K562 (cell line): ENCODE measurements around the gene GJD4. TPM values are rescaled to one million over a fixed set of nuclear protein-coding genes. Genes with fewer than 3 reads are reported as not detected.

Experiments used
- ATAC-seq: fragments of 200-7000 bp; cut with Tn5 transposase; 3 replicates; pipeline ENCODE4 v1.9.1; 2020; ENCODE audit warnings: moderate library complexity
- BruUV-seq: library from RNA; stranded (reverse); fragments of 400-500 nt; replicated peaks from 2 replicates; lab custom pipeline; 2021; lab: Mats Ljungman, UMichigan
- CTCF ChIA-PET: fragments of 300-600 bp; formaldehyde crosslinking; extraction: SDS; loops from one replicate; lab custom pipeline; 2021; ENCODE audit warnings: low intra/inter-chr PET ratio; lab: Yijun Ruan, JAX
- POLR2A ChIA-PET: fragments of 300-600, 350-650 bp; sonication (Branson Sonifier 250); formaldehyde crosslinking; extraction: SDS; loops from one replicate; lab custom pipeline; 2021; ENCODE audit warnings: antibody characterized with exemption, inconsistent platforms; lab: Yijun Ruan, JAX
- DNase-seq, 4 experiments: peaks; one replicate each; pipeline versions ENCODE4 v3.0.0 to v3.0.0-alpha.2; 2011 to 2018; ENCODE audit warnings: low spot score in 3 of 4, mixed read lengths in 3 of 4; ENCODE audit errors: extremely low read depth in 1 of 4
- FAIRE-seq: peaks from 2 replicates; lab custom pipeline; 2011; peaks lifted over from hg19 to GRCh38; lab: Jason Lieb, UNC
- H2AFZ ChIP-seq: 2 replicates; pipeline ENCODE4 v1.6.0; 2011; ENCODE audit warnings: low read depth, low read length, control low read depth, inconsistent platforms
- H3K27ac ChIP-seq: fragments of 200-600 bp; 3 replicates; pipeline ENCODE4 v1.8.0; 2011; ENCODE audit warnings: low read depth, mild to moderate bottlenecking, control low read depth, inconsistent platforms, low read length, moderate library complexity, mixed read lengths; ENCODE audit errors: extremely low read depth
- H3K27me3 ChIP-seq, 2 experiments: fragments of 300-600 bp in 1 of 2; 2 replicates in 1 of 2; 3 replicates in 1 of 2; pipeline versions ENCODE4 v1.6.0 to v1.8.0; 2011; ENCODE audit warnings: inconsistent platforms in 2 of 2, low read length in 2 of 2, mild to moderate bottlenecking in 1 of 2, mixed read lengths in 1 of 2, moderate library complexity in 1 of 2; ENCODE audit not compliant: control insufficient read depth in 2 of 2, insufficient read depth in 2 of 2
- H3K36me3 ChIP-seq: fragments of 300-600 bp; 3 replicates; pipeline ENCODE4 v1.8.0; 2011; ENCODE audit warnings: mild to moderate bottlenecking, low read length, inconsistent platforms; ENCODE audit not compliant: control insufficient read depth, insufficient read depth
- H3K4me1 ChIP-seq, 2 experiments: fragments of 200-600 bp in 1 of 2; replicated peaks in 1 of 2; 2 replicates in 1 of 2; 3 replicates in 1 of 2; pipeline versions ENCODE4 v1.5.1 to v1.8.0; 2011; ENCODE audit warnings: inconsistent platforms in 2 of 2, low read length in 2 of 2, mild to moderate bottlenecking in 1 of 2, mixed read lengths in 1 of 2, moderate library complexity in 1 of 2; ENCODE audit not compliant: control insufficient read depth in 2 of 2, insufficient read depth in 2 of 2
- H3K4me2 ChIP-seq: 2 replicates; pipeline ENCODE4 v1.6.1; 2011; ENCODE audit warnings: low read length, control low read depth, inconsistent platforms, mixed read lengths; ENCODE audit not compliant: insufficient read depth
- H3K4me3 ChIP-seq: fragments of 200-600 bp; sonication (generic), shearing (Covaris generic); 2 replicates; pipeline ENCODE4 v1.5.1; 2016; ENCODE audit warnings: control low read depth, inconsistent platforms
- H3K79me2 ChIP-seq: fragments of 200-600 bp; 3 replicates; pipeline ENCODE4 v1.8.0; 2011; ENCODE audit warnings: low read length, inconsistent platforms; ENCODE audit not compliant: control insufficient read depth, insufficient read depth
- H3K9ac ChIP-seq, 2 experiments: 2 replicates each; pipeline versions ENCODE4 v1.6.0 to v1.6.1; 2011; ENCODE audit warnings: low read depth in 2 of 2, low read length in 2 of 2, control low read depth in 1 of 2, inconsistent platforms in 1 of 2, mild to moderate bottlenecking in 1 of 2, mixed read lengths in 1 of 2; ENCODE audit not compliant: insufficient read depth in 1 of 2
- H3K9me1 ChIP-seq: one replicate; pipeline ENCODE4 v1.6.0; 2011; ENCODE audit warnings: inconsistent platforms, mild to moderate bottlenecking, low read length, moderate library complexity; ENCODE audit not compliant: control insufficient read depth, insufficient read depth
- H3K9me3 ChIP-seq: replicated peaks from 2 replicates; pipeline ENCODE4 v1.5.1; 2011; ENCODE audit warnings: low read depth, low read length, inconsistent platforms; ENCODE audit not compliant: control insufficient read depth, insufficient read depth
- H4K20me1 ChIP-seq: replicated peaks from 2 replicates; pipeline ENCODE4 v1.6.1; 2011; ENCODE audit warnings: low read length, inconsistent platforms, mixed read lengths; ENCODE audit not compliant: control insufficient read depth, insufficient read depth
- CBX2 ChIP-seq: fragments of 200-600 bp; sonication (generic); IDR thresholded peaks from one replicate; pipeline ENCODE4 v1.6.1; 2012; ENCODE audit warnings: mild to moderate bottlenecking, low read length, inconsistent platforms; ENCODE audit not compliant: insufficient read depth, poor library complexity, severe bottlenecking
- CTBP1 ChIP-seq: fragments of 450-650 bp; IDR thresholded peaks from 2 replicates; pipeline ENCODE4 v1.6.1; 2016; ENCODE audit warnings: borderline replicate concordance
- EGR1 ChIP-seq: fragments of 450-650 bp; conservative IDR thresholded peaks from 2 replicates; pipeline ENCODE4 v1.6.1; 2017; ENCODE audit warnings: mild to moderate bottlenecking
- FOXJ2 ChIP-seq: fragments of 200-800 bp; sonication (Bioruptor generic); IDR thresholded peaks from 2 replicates; pipeline ENCODE4 v1.6.1; 2016; ENCODE audit warnings: missing genetic modification characterization, missing compliant biosample characterization
- PHF8 ChIP-seq: fragments of 200-600 bp; sonication (generic); IDR thresholded peaks from 2 replicates; pipeline ENCODE4 v1.6.1; 2012; ENCODE audit warnings: mixed run types, mild to moderate bottlenecking, inconsistent platforms, low read length, moderate library complexity, borderline replicate concordance
- WGBS: fragments of 100-300 bp; shearing (Covaris generic); methylation state at CpG from one replicate; pipeline ENCODE4 v1.1.6; 2016; ENCODE audit warnings: low coverage, mixed read lengths; ENCODE audit not compliant: insufficient coverage; ENCODE audit errors: missing lambda C conversion rate; 5-methylcytosine and 5-hydroxymethylcytosine counted together
- in situ Hi-C: fragments of 300-500 bp; cut with MboI; formaldehyde crosslinking; loops from 4 replicates; pipeline ENCODE4 v1.15.0; 2018; ENCODE audit warnings: inconsistent platforms, mixed read lengths
- intact Hi-C: fragments of 100-400 bp; cut with micrococcal nuclease; formaldehyde crosslinking; loops from 2 replicates; pipeline ENCODE4 v1.14.2; 2022
- polyA plus RNA-seq, 8 experiments: library from polyadenylated mRNA; depleted of rRNA in 4 of 8; stranded (reverse) in 5 of 8; unstranded in 3 of 8; fragments of >200 nt; fragmentation: Nextera tagmentation in 2 of 8; fragmentation: Illumina TruSeq in 1 of 8; extraction: Ambion mirVana in 2 of 8; extraction: Trizol in 1 of 8; gene quantifications; 2 replicates each; pipeline versions ENCODE4 v1.2.1 to v1.2.3, GENCODE V29; 2011 to 2014; ENCODE audit warnings: inconsistent platforms in 1 of 8, missing spikeins in 1 of 8
- total RNA-seq, 7 experiments: library from RNA; depleted of rRNA in 6 of 7; stranded (reverse); fragments of >200 nt in 6 of 7; fragmentation: Illumina TruSeq in 2 of 7; extraction: Trizol in 2 of 7; gene quantifications; 2 replicates each; pipeline versions ENCODE4 v1.2.1 to v1.2.3, GENCODE V29; 2011 to 2021; ENCODE audit warnings: low replicate concordance in 1 of 7
- TF ChIP-seq, protein P1 (sequence below): fragments of 250-450 bp; sonication (Bioruptor Pico); IDR thresholded peaks from 2 replicates; pipeline ENCODE4 v1.8.0; 2021; ENCODE audit warnings: borderline replicate concordance, mild to moderate bottlenecking, moderate library complexity; ENCODE audit not compliant: poor library complexity, severe bottlenecking
- TF ChIP-seq, protein P2 (sequence below): fragments of 250-450 bp; sonication (Bioruptor Pico); IDR thresholded peaks from 2 replicates; pipeline ENCODE4 v1.8.0; 2022; ENCODE audit warnings: moderate library complexity, mild to moderate bottlenecking, inconsistent platforms

Gene GJD4
- total and polyA plus RNA-seq, 9 of the 15 experiments (the other 6 are each of a cell fraction or from before 2014, with no cell fraction given), result not detected

DNA sequence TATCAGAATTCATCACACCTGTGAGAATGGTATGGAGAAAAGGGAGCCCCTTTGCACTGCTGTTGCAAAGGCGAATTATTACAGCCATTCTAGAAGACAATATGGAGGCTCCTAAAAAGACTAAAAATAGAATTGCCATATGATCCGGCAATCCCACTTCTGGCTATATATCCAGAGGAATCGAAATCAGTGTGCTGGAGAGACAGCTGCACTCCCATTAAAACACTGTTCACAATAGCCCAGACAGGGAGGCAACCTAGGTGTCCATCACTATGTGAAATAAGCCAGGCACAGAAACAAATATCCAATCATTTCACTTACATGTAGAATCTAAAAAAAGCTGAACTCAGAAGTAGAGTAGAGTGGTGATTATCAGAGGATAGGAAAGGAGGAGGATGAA, 26.0 kb upstream of the GJD4 start:
- no peak for FAIRE-seq
- no peak overlapping the region for H3K4me2 ChIP-seq
- H3K27ac ChIP-seq, result no peak overlapping the region
- H3K36me3 ChIP-seq, result no peaks in the 10 kb centered on the region
- POLR2A ChIA-PET, result interaction anchor here (1.4 kb wide), 1 partner anchor 15 kb away, joined by 4 read pairs; no protein-coding TSS in a partner anchor
- no peaks in the 10 kb centered on the region for H3K79me2 ChIP-seq
- H3K27me3 ChIP-seq, result peaks cover 20 to 22% of the 10 kb centered on the region in 2 experiments
- H3K9me1 ChIP-seq, result no peaks in the 10 kb centered on the region
- no peak overlapping the region for H3K4me3 ChIP-seq
- WGBS, result 5% methylated on average over 3 of the region's 3 CpGs
- intact Hi-C loops, result no loop called here
- TF ChIP-seq EGR1 (no peak), FOXJ2 (no peak), CTBP1 (no peak), PHF8 (no peak), CBX2 (no peak)
- TF ChIP-seq, protein P1, sequence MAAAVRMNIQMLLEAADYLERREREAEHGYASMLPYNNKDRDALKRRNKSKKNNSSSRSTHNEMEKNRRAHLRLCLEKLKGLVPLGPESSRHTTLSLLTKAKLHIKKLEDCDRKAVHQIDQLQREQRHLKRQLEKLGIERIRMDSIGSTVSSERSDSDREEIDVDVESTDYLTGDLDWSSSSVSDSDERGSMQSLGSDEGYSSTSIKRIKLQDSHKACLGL, result no peak
- TF ChIP-seq, protein P2, sequence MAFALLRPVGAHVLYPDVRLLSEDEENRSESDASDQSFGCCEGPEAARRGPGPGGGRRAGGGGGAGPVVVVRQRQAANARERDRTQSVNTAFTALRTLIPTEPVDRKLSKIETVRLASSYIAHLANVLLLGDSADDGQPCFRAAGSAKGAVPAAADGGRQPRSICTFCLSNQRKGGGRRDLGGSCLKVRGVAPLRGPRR (CRISPR knock-in tag), result no peak
- H4K20me1 ChIP-seq, result no peaks in the 10 kb centered on the region
- no peaks in the 10 kb centered on the region for H3K4me1 ChIP-seq
- no peak for ATAC-seq
- no peak overlapping the region for H2AFZ ChIP-seq
- CTCF ChIA-PET, result no interaction called here
- H3K9ac ChIP-seq, result no peak overlapping the region
- no TSS peak for BruUV-seq
- H3K9me3 ChIP-seq, result no peaks in the 10 kb centered on the region
- in situ Hi-C loops, result no loop called here
- no peak for DNase-seq
